Upper lobe of left lung (tissue), 6 donors: Measurements from ENCODE around the gene NOL4L. TPM values are rescaled to one million over a fixed set of nuclear protein-coding genes. Genes with fewer than 3 reads are reported as not detected.

Experiments
- ATAC-seq, 2 donors: fragments of 200-7000 bp; cut with Tn5 transposase; one replicate each; pipeline ENCODE4 v1.9.1; 2022; ENCODE audit warnings: mild to moderate bottlenecking in 2 of 2, moderate library complexity in 2 of 2; ENCODE audit not compliant: low FRiP score in 2 of 2
- DNase-seq, 2 donors: peaks; one replicate each; pipeline ENCODE4 v3.0.0-alpha.2; 2019 to 2020
- H3K27ac ChIP-seq, 4 donors: fragments of 200-600 bp; sonication (generic); one replicate each; pipeline ENCODE4 v1.5.1; 2016 to 2019
- H3K27me3 ChIP-seq, 4 donors: fragments of 200-600 bp; sonication (generic); one replicate each; pipeline ENCODE4 v1.5.1; 2017 to 2019
- H3K36me3 ChIP-seq, 4 donors: fragments of 200-600 bp; sonication (generic); one replicate each; pipeline ENCODE4 v1.5.1; 2016 to 2019
- H3K4me1 ChIP-seq, 4 donors: fragments of 200-600 bp; sonication (generic); one replicate each; pipeline ENCODE4 v1.5.1; 2018 to 2019
- H3K4me3 ChIP-seq, 4 donors: fragments of 200-600 bp; sonication (generic); one replicate each; pipeline ENCODE4 v1.5.1; 2017 to 2019; ENCODE audit warnings: mild to moderate bottlenecking in 2 of 4, moderate library complexity in 1 of 4
- H3K9me3 ChIP-seq, 4 donors: fragments of 200-600 bp; sonication (generic); one replicate each; pipeline ENCODE4 v1.5.1; 2018 to 2019
- CTCF ChIP-seq, 6 experiments: fragments of 450-650 bp in 4 of 6; fragments of 200-600 bp in 2 of 6; sonication (generic) in 2 of 6; IDR thresholded peaks; one replicate each; pipeline ENCODE4 v1.5.1; 2016 to 2019; ENCODE audit warnings: antibody characterized with exemption in 6 of 6
- EP300 ChIP-seq, 4 donors: sonication (generic); formaldehyde crosslinking; IDR thresholded peaks; one replicate each; pipeline ENCODE4 v1.5.1; 2017; ENCODE audit warnings: antibody characterized with exemption in 4 of 4, control low read depth in 2 of 4
- POLR2A ChIP-seq, 4 donors: fragments of 450-650 bp; IDR thresholded peaks; one replicate each; pipeline ENCODE4 v1.5.1; 2016 to 2017; ENCODE audit warnings: antibody characterized with exemption in 4 of 4, mild to moderate bottlenecking in 2 of 4
- POLR2AphosphoS5 ChIP-seq, 2 donors: sonication (generic); formaldehyde crosslinking; IDR thresholded peaks; one replicate each; pipeline ENCODE4 v1.5.1; 2017; ENCODE audit warnings: antibody characterized with exemption in 2 of 2
- WGBS, 2 donors: methylation state at CpG; one replicate each; pipeline ENCODE4 v1.1.5; 2017 to 2018; 5-methylcytosine and 5-hydroxymethylcytosine counted together
- total RNA-seq, 6 donors: library from RNA; depleted of rRNA in 4 of 6; stranded (reverse); fragments of >200 nt in 4 of 6; gene quantifications; one replicate each; pipeline versions ENCODE4 v1.1.0 to v1.2.1, GENCODE V29; 2016 to 2021
- donor health status: DM: no; HTN: no; CAD: no; lungs with moderate emphysema.
- donor health status: DM: no; HTN: yes; CAD: no; lungs with severe emphysema.

The NOL4L gene
- total RNA-seq, 6 donors from 2014 or later: 13.4 to 40.2 (median 19.0) TPM

- Histone ChIP-seq H3K4me3 (no peak overlapping the region), H3K27ac (peak overlapping the region; percentile 67 to 91 (median 80)), H3K9me3 (no peaks in the 10 kb centered on the region), H3K36me3 (peaks cover 0 to 13% (median 7%) of the 10 kb centered on the region in 4 donors), H3K27me3 (no peaks in the 10 kb centered on the region), H3K4me1 (peaks cover 75 to 91% (median 88%) of the 10 kb centered on the region in 4 donors)
- ATAC-seq (peak in 1 of 2 donors; percentile 19), DNase-seq (peak; percentile 72 to 86)
- TF ChIP-seq POLR2AphosphoS5 (IDR thresholded peaks at IDR 0.05) (peak; percentile 88 to 91), CTCF (IDR thresholded peaks at IDR 0.05) (peak; percentile 45 to 78 (median 64)), EP300 (IDR thresholded peaks at IDR 0.05) (peak in 2 of 4 donors; percentile 81 to 89), POLR2A (IDR thresholded peaks at IDR 0.05) (no peak)
- 39 to 51% methylated on average over 4 to 27 of the region's 27 CpGs for WGBS, 2 donors
Measured at GRCh38 chr20:32470025-32470861, 114.9 kb downstream of the NOL4L start.

GRCh38 chr20:32468860-32469259, 116.3 kb downstream of the NOL4L start:
- TF ChIP-seq CTCF (IDR thresholded peaks at IDR 0.05): no peak
- TF ChIP-seq POLR2A (IDR thresholded peaks at IDR 0.05): no peak
- no peak for TF ChIP-seq EP300 (IDR thresholded peaks at IDR 0.05)
- no peak for TF ChIP-seq POLR2AphosphoS5 (IDR thresholded peaks at IDR 0.05)
- Histone ChIP-seq H3K27ac (peak overlapping the region in 3 of 4 donors; percentile 80 to 91 (median 81)), H3K36me3 (peaks cover 0 to 11% (median 5%) of the 10 kb centered on the region in 4 donors), H3K27me3 (no peaks in the 10 kb centered on the region), H3K4me1 (peaks cover 74 to 91% (median 87%) of the 10 kb centered on the region in 4 donors), H3K4me3 (no peak overlapping the region), H3K9me3 (no peaks in the 10 kb centered on the region)
- DNase-seq (no peak), ATAC-seq (no peak)
- WGBS, 2 donors: 72 to 74% methylated on average over 7 of the region's 7 CpGs

- Histone ChIP-seq H3K36me3 (peaks cover 0 to 10% (median 4%) of the 10 kb centered on the region in 4 donors), H3K4me3 (no peak overlapping the region), H3K27me3 (no peaks in the 10 kb centered on the region), H3K9me3 (no peaks in the 10 kb centered on the region), H3K27ac (peak overlapping the region; percentile 64 to 91 (median 78)), H3K4me1 (peaks cover 68 to 91% (median 87%) of the 10 kb centered on the region in 4 donors)
- ATAC-seq (no peak), DNase-seq (no peak)
- no peak for TF ChIP-seq CTCF (IDR thresholded peaks at IDR 0.05)
- TF ChIP-seq POLR2A (IDR thresholded peaks at IDR 0.05): no peak
- no peak for TF ChIP-seq EP300 (IDR thresholded peaks at IDR 0.05)
- no peak for TF ChIP-seq POLR2AphosphoS5 (IDR thresholded peaks at IDR 0.05)
- 86 to 92% methylated on average over 3 to 6 of the region's 6 CpGs for WGBS, 2 donors
Measured at GRCh38 chr20:32468313-32468640, 116.9 kb downstream of the NOL4L start.

- Histone ChIP-seq H3K36me3 (peaks cover 0 to 10% (median 4%) of the 10 kb centered on the region in 4 donors), H3K4me3 (no peak overlapping the region), H3K9me3 (no peaks in the 10 kb centered on the region), H3K4me1 (peaks cover 62 to 89% (median 86%) of the 10 kb centered on the region in 4 donors), H3K27me3 (no peaks in the 10 kb centered on the region), H3K27ac (peak overlapping the region; percentile 64 to 91 (median 78))
- TF ChIP-seq POLR2AphosphoS5 (IDR thresholded peaks at IDR 0.05) (no peak), CTCF (IDR thresholded peaks at IDR 0.05) (no peak), EP300 (IDR thresholded peaks at IDR 0.05) (no peak), POLR2A (IDR thresholded peaks at IDR 0.05) (no peak)
- DNase-seq (peak in 1 of 2 donors; percentile 57), ATAC-seq (no peak)
- 82 to 87% methylated on average over 9 to 12 of the region's 12 CpGs for WGBS, 2 donors
Measured at GRCh38 chr20:32467506-32468312, 117.4 kb downstream of the NOL4L start.
